Activated CD4-positive, alpha-beta T cell treated with anti-CD3 and anti-CD28 coated beads, Interleukin-2, amount 50 U/mL, for 16 hours (primary cell): ENCODE results near the gene CLSTN2.

ENCODE experiments used
- DNase-seq: peaks from one replicate; pipeline ENCODE4 v3.0.0-alpha.2; 2020

CLSTN2 gene

DNA sequence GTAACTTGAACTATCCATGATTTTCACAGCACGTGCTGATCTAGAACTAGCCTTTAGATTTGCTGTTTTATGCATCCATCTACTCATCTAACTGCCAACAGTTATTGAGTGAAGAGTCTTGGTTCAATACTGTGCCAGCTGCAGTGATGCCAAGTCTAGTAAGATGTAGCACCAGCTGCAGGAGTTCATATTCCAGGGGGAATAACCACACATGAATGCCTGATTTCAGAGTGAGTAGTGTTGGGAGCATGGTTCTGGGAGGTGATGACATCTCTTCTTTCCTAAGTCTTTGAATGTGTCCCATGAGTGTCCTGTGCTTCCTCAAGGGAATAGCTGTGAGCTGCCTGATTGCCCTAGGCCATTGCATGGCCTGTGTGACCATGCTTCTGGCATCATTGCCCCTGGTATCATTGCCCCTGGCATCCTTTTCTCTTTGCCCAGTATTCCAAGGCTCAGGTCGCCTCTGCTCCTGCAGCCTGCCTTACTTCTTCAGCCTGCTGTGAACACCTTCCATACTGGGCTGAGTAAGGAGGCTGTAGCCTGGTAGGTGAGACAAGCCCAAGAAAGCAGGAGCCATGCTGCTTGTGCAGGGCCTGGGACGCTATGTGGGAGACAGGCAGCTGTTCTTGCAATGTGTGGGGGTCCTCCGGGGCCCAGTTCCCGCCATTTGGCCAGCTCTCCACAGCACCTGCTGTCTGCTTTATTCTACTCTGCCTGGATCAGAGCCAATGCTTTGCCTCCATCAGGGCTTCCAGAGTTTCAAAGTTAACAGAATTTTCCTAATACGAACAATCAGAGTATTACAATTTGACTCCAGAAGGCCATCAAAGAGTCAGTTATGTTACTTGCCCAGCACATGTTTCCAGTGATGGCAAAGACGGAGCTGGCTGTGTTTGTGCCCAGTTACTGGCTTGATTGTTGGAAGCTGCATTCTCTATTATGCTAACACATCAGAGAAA, 73.2 kb downstream of the CLSTN2 start:
- DNase-seq = no peak

GRCh38 chr3:140010391-140010790, 75.4 kb downstream of the CLSTN2 start:
- no peak for DNase-seq

- DNase-seq = no peak
Measured at GRCh38 chr3:140011086-140011485, 76.1 kb downstream of the CLSTN2 start.

- no peak for DNase-seq
Measured at GRCh38 chr3:140011611-140012277, 76.8 kb downstream of the CLSTN2 start.

DNA sequence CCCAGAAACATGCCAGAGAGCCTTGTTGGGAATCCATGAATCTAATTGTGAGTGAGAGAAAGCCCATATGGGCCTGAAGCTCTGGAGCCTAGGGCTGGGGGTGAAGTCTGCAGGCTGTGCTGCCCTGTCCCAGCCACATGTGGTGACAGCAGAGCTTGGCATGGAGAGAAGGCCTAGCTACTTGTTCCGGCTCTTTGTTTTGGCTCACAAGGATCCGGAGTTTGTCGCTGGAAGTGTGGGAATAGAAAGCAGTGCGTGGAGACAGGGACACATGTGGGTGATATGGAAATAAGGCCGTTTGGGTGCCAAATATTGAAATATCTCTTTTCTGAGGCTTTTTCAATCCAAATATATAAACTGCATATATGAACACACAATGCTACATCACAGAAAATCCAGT, 78.2 kb downstream of the CLSTN2 start:
- DNase-seq = no peak

DNA sequence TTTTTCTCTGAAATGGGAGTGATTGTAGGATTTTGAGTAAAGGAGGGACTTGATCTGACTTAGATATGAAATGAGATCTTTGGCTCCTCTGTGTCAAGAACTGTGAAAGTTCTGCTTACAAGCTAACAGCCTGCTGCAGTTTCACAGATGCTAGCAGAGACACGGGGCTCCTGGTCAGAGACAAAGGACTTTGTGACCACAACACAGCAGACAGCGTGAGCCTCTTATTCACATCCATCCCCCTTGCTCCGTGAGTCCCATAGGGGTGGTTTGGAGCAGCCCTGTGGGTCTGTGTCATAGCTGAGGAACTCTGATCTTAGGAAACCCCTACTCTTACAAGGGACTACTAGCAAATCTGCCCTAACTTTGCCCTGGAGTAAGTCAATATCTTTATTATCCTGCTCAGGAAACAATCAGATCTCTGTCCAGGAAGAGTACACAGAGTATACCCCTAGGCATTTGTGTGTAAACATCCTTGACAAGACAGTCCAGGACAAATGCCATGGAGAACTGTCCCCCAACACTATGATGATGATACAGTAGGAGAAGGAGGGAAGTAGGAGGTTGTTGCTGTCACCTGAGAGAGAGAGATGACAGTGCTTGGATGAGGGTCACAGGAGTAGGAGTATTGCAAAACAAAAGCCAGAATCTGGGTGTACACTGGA, 80.0 kb downstream of the CLSTN2 start:
- no peak for DNase-seq

DNA sequence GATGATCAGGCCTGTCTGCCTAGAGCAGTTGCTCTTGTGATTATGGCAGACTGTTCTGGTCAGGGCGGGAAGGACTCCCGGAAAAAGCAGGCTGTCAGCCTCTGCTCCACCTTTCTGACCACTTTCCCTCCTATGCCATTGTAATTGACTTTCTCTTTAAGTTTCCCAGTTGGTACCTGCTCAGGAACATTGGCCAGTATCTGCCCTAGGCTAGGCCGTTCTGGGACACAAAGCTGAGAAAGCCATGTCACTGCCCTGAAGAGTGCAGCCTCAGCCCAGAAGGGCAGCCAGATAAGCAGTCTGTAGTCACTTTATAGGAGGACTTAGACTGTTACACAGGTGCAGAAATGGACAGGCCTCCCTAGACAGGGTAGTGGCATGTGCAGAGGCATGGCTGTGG, 80.8 kb downstream of the CLSTN2 start:
- no peak for DNase-seq

GRCh38 chr3:140018556-140018955, 83.6 kb downstream of the CLSTN2 start:
- DNase-seq = no peak

- DNase-seq = no peak
Measured at GRCh38 chr3:140019946-140020345, 85.0 kb downstream of the CLSTN2 start.

GRCh38 chr3:140020541-140020940, 85.6 kb downstream of the CLSTN2 start:
- no peak for DNase-seq

DNA sequence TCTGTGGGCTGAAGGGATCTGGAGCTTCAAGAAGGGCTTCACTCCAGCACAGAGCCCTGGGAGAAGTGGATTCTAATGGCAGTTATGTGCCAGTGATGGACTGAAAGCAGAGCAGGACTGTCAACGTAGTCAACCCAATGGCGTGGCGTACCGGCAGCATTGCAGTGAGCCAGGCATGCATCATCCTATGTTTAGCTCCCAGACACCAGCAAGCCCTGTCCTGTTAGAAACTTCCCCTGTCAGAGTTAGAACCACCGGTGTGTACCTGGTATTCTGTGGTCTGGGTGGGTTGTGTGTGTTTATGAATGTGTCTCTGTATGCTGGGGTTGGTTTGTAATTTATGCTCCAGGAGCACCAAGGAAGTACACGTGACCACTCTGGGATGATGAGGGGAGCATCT, 86.3 kb downstream of the CLSTN2 start:
- DNase-seq = no peak

DNA sequence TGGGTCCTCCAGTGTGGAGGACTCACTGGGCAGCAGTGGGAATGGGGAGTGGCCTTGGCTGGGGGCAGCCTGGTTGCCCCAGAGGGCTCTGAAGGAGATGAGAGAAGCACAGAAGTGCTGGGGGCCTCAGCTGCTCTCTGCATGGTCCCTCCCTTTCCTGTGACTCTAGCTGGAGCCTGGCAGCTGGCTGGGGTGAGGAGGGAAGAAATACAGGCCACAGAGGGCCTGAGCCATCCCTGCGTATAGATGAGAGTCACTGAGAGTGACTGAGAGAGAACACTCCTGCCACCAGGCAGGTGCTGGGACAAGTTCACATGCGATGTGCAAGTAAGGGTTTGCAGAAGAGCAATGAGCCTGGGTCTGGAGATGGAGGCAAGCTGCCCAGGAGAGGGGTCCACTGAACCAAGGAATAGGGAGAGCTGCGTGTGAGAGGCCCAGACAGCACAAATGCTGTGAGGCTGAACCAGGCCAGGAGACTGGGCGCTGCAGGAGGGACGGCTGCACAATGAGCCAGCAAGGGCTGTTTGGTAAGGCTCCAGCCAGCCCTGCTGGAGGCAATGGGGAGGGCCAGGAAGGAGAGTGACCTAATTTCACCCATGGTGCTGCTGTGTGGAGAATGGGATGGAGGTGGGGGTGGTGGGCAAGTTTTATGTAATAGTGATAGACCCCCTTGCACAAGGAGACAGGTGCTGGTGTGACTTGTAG, 87.2 kb downstream of the CLSTN2 start:
- no peak for DNase-seq

DNA sequence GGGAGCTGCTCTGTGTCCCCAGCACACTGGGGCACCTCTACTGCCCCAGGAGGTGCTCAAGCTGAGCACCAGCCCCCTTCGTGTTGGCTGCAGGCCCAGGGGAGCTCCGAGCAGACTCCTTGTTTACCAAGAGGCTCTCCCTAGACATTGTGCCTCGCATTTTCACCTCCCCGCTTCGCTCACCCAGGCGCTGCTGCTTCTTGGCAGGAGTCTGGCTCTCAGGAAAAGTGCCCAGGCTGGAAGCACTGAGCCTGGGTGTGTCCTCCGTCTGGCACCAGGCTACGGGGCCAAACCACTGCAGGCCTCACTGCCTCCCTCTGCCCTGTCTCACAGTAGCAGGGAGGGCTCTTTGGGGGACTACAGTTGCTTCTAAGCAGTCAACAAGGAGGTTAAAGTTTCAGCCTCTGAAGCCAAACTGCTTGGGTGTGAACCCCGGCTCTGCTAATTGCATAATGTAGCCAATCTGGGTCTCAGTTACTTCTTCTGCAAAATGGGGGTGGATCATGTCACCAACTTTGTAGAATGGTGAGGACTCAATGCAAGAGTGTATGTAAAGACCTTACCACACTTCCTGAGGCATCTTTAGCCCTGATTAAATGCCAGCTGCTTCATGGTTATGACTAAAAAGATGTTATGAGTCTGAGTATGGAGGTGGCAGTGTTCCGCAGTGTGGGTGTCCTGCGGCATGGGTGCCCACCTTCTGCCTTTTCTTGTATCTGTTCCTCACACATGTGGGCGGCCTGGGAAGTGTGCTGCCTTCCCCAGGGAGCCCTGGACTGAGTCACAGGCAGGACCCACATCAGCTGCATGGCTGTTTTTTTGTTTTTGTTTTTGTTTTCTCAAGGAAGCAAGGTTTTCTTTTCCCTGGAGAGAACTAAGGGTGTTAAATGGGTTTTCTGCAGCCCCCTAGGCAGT, 88.9 kb downstream of the CLSTN2 start:
- DNase-seq = no peak

DNA sequence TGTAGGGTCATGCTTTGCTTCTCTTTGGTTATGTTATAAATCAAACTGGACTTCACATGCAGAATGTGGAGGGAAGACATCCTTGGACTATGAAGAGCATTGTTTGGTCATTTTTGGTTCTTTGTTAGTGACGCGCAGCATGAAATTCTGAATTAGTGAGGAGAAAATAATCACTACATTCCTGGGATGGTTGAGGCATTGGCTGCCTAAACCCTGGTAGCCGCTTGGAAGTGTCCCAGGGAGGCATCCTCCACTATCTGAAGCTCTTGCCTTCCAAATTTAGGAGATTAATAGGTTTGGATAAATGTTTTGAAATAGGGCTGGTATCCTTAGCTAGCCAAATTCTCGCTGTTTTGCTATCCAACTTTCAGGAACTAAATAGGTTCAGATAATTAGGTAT, 96.2 kb downstream of the CLSTN2 start:
- DNase-seq = no peak

- no peak for DNase-seq
Measured at GRCh38 chr3:140034058-140034457, 99.1 kb downstream of the CLSTN2 start.

- no peak for DNase-seq
Measured at GRCh38 chr3:140035871-140036270, 100.9 kb downstream of the CLSTN2 start.

- DNase-seq = no peak
Measured at GRCh38 chr3:140050396-140050795, 115.4 kb downstream of the CLSTN2 start.

DNA sequence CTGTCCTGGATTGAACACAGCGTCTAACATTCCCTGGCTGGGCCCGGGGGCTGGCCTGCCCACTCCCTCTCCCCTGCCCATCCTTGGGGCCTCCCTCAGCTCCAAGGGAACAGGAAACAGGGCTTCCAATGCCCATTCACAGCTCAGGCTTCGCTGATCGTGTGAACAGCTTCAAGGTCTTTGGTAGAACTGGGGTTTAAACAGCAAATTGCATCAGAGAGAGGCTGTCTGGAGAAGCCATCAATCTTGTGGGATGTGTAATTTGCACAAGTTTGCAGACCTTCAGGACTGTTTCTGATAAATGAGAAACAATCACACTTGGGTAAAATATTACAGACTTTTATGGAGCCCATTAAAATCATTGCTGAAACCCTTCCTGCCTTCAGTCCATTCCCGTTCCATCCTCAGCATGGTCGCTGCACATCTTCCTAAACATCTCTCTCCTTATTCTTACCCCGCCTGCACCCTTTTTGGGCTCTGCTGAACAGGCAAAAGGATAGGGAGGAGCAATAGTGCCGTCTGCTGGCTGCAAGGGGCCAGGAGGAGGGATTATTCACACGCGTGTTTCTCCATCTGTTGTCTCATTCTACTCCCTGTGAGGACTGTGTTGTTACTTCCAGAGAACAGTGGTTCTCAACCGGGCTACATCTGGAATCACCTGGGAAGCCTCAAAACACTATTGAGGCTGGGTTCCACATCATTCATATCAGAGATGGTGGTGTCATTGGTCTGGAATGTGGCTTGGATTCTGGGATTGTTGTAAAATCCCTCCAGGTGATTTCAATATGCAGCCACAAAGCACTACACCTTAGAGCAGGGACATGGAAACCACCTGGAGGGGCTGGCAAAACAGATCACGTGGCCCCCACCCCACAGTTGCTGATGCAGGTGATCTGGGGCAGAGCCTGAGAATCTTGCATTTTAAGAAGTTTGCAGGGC, 116.3 kb downstream of the CLSTN2 start:
- no peak for DNase-seq

- no peak for DNase-seq
Measured at GRCh38 chr3:140052771-140053702, 118.1 kb downstream of the CLSTN2 start.

GRCh38 chr3:140053794-140054193, 118.8 kb downstream of the CLSTN2 start:
- no peak for DNase-seq
